KOPT-K1 (cell line): ENCODE data around the gene TCN2.
"Not testable (repeated sequence)": the region's sequence is repeated elsewhere in the genome, so short reads cannot be mapped to it uniquely, and the experiment has no call there.

Experiments used
- H3K27ac ChIP-seq: fragments of 200-600 bp; sonication (generic); 2 replicates; pipeline ENCODE4 v1.5.1; 2016; ENCODE audit warnings: antibody characterized with exemption, mild to moderate bottlenecking, low read depth, low read length; ENCODE audit not compliant: poor library complexity, severe bottlenecking
- H3K36me3 ChIP-seq: fragments of 200-600 bp; sonication (generic); 2 replicates; pipeline ENCODE4 v1.5.1; 2017; ENCODE audit warnings: antibody characterized with exemption, mild to moderate bottlenecking, low read length, moderate library complexity; ENCODE audit not compliant: insufficient read depth
- H3K9me3 ChIP-seq: fragments of 200-600 bp; sonication (generic); 2 replicates; pipeline ENCODE4 v1.5.1; 2017; ENCODE audit warnings: antibody characterized with exemption, low read length, mild to moderate bottlenecking; ENCODE audit not compliant: insufficient read depth, poor library complexity, severe bottlenecking

TCN2 gene

DNA sequence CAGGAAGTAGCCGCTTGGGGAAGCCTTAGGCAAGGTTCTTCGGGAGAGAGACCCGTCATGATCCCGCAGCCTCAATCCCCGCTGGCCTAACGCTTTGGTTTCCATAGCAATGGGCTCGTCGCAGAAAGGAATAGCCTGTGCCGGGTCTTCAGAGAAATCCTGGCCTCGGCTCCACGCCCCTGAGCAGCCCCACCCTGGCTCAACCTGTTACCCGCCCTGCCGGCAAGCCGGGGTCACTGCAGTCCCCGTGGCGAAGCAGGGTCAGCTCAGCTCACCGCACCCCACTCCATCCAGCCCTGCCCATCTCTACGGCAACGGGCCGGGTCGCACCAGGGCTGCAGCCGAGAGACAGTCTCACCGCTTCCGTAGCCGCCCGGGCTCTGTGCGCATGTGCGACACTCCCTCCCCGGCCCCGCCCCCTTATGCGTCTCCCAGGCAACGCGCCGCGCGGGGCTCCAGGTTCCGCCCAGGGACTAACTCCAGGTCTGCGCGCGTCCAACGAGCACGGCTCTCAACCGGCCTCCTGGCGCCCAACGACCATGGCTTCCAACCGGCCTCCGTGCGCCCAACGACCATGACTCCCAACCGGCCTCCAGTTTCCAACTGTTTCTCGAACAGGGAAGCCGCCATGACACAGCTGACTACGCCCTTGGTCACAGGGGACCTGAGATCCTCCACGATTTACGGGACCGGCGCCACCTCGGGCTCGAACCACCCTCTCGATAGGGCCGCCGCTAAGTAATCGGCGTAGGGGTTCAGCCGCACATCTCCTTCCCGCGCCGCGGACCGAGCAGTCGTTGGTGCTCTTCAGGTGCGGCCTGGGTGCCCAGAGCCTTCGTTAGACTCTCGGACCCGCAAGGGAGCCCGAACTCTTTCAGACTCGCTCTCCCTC is 60.8 kb downstream of the TCN2 start, which contains the start of gene DUSP18:
Gene DUSP18 (minus strand): TSS at position 382 of the 892 bp plus-strand sequence. CDS start 3,872 bp downstream, outside the sequence.
- Histone ChIP-seq H3K9me3 (no peaks in the 10 kb centered on the region), H3K36me3 (peaks cover 5% of the 10 kb centered on the region; the same call in 1 of the 2 replicates), H3K27ac (peak within 1 kb of the TSS; percentile 8)

DNA sequence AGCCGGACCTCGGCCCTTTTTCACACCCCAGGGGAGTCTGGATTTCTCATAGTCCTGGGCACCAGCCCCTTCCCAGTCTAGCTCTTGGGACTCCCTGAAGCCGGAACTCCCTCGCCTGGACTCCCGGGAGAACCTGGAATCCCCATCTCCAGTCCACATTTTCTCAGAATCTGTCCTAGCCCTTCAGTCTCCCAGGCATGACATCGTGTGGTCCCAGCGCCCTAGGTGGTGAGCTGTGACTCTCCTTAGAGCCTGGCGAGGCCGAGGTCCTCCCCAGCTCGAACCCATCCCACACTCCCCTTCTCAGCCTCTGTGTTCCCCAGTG is 61.4 kb downstream of the TCN2 start:
- H3K9me3 ChIP-seq: no peaks in the 10 kb centered on the region
- no peak overlapping the region for H3K27ac ChIP-seq
- peaks cover 3% of the 10 kb centered on the region; the same call in 1 of the 2 replicates for H3K36me3 ChIP-seq

DNA sequence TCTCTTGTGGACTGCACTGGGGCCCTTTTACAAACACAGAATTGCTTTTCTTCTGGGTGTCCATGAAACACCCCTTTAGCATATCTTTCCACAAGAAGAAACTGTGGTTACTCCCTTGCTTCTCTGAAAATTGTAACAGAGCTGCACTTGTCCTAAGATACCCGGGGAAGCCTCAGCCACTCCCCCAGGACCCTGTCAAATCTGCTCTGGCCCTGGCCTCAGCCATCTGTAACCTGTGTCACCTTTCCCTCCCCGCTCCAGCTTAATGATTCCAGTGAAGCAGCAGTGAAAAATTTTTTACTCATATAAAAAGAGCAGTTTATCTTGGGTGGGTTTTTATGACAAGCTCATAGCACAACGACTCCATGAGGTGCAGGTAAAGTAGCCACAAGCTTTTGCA is 64.1 kb downstream of the TCN2 start:
- no peaks in the 10 kb centered on the region for H3K9me3 ChIP-seq
- H3K36me3 ChIP-seq: no peaks in the 10 kb centered on the region
- no peak overlapping the region for H3K27ac ChIP-seq

DNA sequence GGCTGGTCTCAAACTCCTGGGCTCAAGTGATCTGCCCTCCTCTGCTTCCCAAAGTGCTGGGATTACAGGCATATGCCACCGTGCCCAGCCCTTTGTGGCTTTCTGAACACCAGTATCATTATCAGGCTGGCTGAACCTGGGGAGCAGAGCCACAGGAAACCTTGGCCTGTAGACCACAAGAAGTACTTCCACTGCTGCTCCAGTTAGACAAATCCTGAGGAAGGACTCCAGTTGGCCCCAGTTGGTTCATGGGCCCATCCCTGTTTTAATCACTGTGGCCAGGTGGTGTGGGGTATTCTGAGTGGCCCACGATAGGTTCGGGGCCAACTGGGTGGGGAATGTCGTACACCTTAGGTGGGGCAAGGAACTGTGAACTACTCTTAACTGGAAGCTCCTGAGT is 66.2 kb downstream of the TCN2 start:
- Histone ChIP-seq H3K36me3 (no peaks in the 10 kb centered on the region), H3K27ac (no peak overlapping the region), H3K9me3 (no peaks in the 10 kb centered on the region)

DNA sequence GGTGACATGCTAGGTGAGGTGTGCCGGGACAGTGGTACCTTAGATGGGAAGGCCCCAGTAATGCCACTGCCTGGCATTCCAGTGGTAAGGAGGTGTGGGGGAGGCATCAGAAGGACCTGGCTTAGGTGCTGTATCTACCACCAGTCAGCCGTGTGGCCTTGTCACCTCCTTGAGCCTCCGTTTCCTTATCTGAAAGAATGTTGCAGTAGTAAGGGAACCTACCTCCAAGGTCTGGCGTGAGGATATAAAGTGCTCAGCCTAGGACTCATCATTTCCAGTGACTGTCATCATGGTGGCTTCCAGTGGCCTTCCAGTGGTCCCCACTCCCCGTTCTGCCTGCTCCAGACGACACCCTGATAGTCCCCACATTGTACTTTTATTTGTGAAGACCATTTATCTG is 67.5 kb downstream of the TCN2 start:
- H3K36me3 ChIP-seq: no peaks in the 10 kb centered on the region
- no peaks in the 10 kb centered on the region for H3K9me3 ChIP-seq
- H3K27ac ChIP-seq: no peak overlapping the region

DNA sequence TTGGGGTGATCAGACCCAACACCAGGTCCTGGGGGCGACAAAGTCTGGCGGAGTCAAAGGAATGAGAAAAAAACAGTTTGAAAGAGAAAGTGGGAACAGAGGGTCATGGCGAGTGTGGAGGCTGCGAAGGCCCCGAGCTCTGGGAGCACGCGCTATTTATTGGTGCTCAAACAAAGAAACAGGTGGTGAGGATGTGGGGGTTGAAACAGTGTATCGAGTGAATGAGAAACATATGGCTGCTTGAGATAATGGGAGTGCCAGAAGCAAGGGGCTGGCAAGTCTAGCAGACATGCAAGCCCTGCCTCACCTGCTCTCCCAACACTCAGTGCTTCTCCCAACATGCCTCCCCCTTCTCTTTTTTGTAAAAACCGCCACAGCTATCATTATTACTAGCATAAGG is 68.5 kb downstream of the TCN2 start:
- H3K27ac ChIP-seq: no peak overlapping the region
- H3K9me3 ChIP-seq: no peaks in the 10 kb centered on the region
- no peaks in the 10 kb centered on the region for H3K36me3 ChIP-seq

DNA sequence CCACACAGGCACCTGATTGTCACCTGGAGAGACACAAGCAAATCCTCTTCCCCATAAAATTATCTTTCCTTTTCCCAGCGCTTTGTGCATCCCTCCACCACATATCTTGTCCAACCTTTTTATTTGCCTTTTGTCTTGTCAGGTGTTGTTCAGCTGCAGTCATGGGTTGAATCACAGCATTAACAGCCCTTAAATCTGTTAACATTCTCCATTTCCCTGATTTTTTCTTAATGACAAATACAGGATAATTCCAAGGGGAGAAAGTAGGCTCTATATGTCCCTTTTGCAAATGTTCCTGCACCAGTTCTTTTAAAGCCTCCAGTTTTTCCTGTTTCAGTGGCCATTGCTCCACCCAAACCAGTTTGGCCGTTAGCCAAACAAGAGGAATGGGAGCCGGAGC is 69.6 kb downstream of the TCN2 start:
- not testable (repeated sequence) for H3K27ac ChIP-seq, H3K9me3 ChIP-seq, H3K36me3 ChIP-seq
